ENCODE data around the gene EDIL3.
A peak's percentile ranks its signal among the peaks of the same experiment; 100 is the strongest.
"Not testable (repeated sequence)": the region's sequence is repeated elsewhere in the genome, so short reads cannot be mapped to it uniquely, and the experiment has no call there.

The EDIL3 gene

GRCh38 chr5:84059672-84060071 lies 325.0 kb downstream of the EDIL3 start:
- DNase-seq = no peak

- DNase-seq = no peak
These were observed 326.1 kb downstream of the EDIL3 start for GRCh38 chr5:84058561-84058960.

- peak; percentile 55 for DNase-seq
These were observed 327.5 kb downstream of the EDIL3 start for GRCh38 chr5:84057211-84057610.

- peak; percentile 53 for DNase-seq
These were observed 338.7 kb downstream of the EDIL3 start for GRCh38 chr5:84045964-84046363.

- DNase-seq = no peak
These were observed 347.8 kb downstream of the EDIL3 start for GRCh38 chr5:84036842-84037241.

- DNase-seq = peak; percentile 81
These were observed 352.4 kb downstream of the EDIL3 start for GRCh38 chr5:84032324-84032723.

GRCh38 chr5:84028093-84028492 lies 356.6 kb downstream of the EDIL3 start:
- peak; percentile 94 for DNase-seq

- not testable (repeated sequence) for DNase-seq
These were observed 366.2 kb downstream of the EDIL3 start for GRCh38 chr5:84018521-84018920.

GRCh38 chr5:84017523-84018172 lies 367.0 kb downstream of the EDIL3 start:
- DNase-seq = no peak

GRCh38 chr5:84016085-84016484 lies 368.6 kb downstream of the EDIL3 start:
- no peak for DNase-seq

- DNase-seq = no peak
These were observed 369.7 kb downstream of the EDIL3 start for GRCh38 chr5:84014966-84015365.

GRCh38 chr5:83993803-83994202 lies 390.9 kb downstream of the EDIL3 start:
- no peak for DNase-seq

- DNase-seq = peak; percentile 66
These were observed 393.0 kb downstream of the EDIL3 start for GRCh38 chr5:83991566-83992224.

- no peak for DNase-seq
These were observed 396.4 kb downstream of the EDIL3 start for GRCh38 chr5:83988293-83988685.

- DNase-seq = no peak
These were observed 397.0 kb downstream of the EDIL3 start for GRCh38 chr5:83987513-83988292.

GRCh38 chr5:83983852-83984251 lies 400.8 kb downstream of the EDIL3 start:
- no peak for DNase-seq

GRCh38 chr5:83973925-83974815 lies 410.5 kb downstream of the EDIL3 start:
- peak; percentile 15 for DNase-seq

- DNase-seq = no peak
These were observed 411.8 kb downstream of the EDIL3 start for GRCh38 chr5:83972909-83973308.

GRCh38 chr5:83972236-83972635 lies 412.4 kb downstream of the EDIL3 start:
- peak; percentile 69 for DNase-seq

GRCh38 chr5:83967417-83967816 lies 417.3 kb downstream of the EDIL3 start:
- no peak for DNase-seq

GRCh38 chr5:83965441-83965840 lies 419.2 kb downstream of the EDIL3 start:
- DNase-seq = no peak

- DNase-seq = no peak
These were observed 420.4 kb downstream of the EDIL3 start for GRCh38 chr5:83964271-83964670.

GRCh38 chr5:83957188-83957587 lies 427.5 kb downstream of the EDIL3 start:
- no peak for DNase-seq
